ENCODE results near the gene SEZ6L. TPM values are rescaled to one million over a fixed set of nuclear protein-coding genes. Genes with fewer than 3 reads are reported as not detected.
A peak's percentile ranks its signal among the peaks of the same experiment; 100 is the strongest.

SEZ6L gene
- total RNA-seq, 1 donor from 2014 or later, result 2.3 TPM

- no peak for FAIRE-seq
- H3K4me1 ChIP-seq (ENCODE audit: insufficient read depth, low read length), result no peaks in the 10 kb centered on the region
These were observed 6.3 kb upstream of the SEZ6L start for GRCh38 chr22:26162926-26163325.

GRCh38 chr22:26164174-26164573 lies 5.1 kb upstream of the SEZ6L start:
- H3K4me1 Mint-ChIP-seq (ENCODE audit: low read depth, unreplicated experiment), result no peaks in the 10 kb centered on the region
- Histone ChIP-seq H3K4me3 (ENCODE audit: insufficient read depth, low read depth, low read length) (no peak overlapping the region), H3K79me2 (ENCODE audit: insufficient read depth, low read length) (no peaks in the 10 kb centered on the region), H2AFZ (ENCODE audit: low read depth, low read length) (no peak overlapping the region), H4K20me1 (ENCODE audit: insufficient read depth, low read length) (no peaks in the 10 kb centered on the region), H3K4me2 (ENCODE audit: low read length) (no peak overlapping the region), H3K9me3 (ENCODE audit: insufficient read depth, low read depth, low read length) (no peaks in the 10 kb centered on the region), H3K36me3 (ENCODE audit: insufficient read depth, low read length) (no peaks in the 10 kb centered on the region), H3K9ac (ENCODE audit: low read length) (no peak overlapping the region), H3K27ac (ENCODE audit: low read depth, low read length) (no peak overlapping the region), H3K4me1 (ENCODE audit: insufficient read depth, low read length) (no peaks in the 10 kb centered on the region), H3K27me3 (ENCODE audit: insufficient read depth, low read length) (peaks cover 10% of the 10 kb centered on the region)
- no peak overlapping the region for H3K27ac Mint-ChIP-seq (ENCODE audit: unreplicated experiment)
- H3K27me3 Mint-ChIP-seq (ENCODE audit: low read depth, unreplicated experiment), result peaks cover 91% of the 10 kb centered on the region
- FAIRE-seq (no peak), DNase-seq (ENCODE audit: low read depth) (no peak)
- no peaks in the 10 kb centered on the region for H3K9me3 Mint-ChIP-seq (ENCODE audit: unreplicated experiment)
- peaks cover 1% of the 10 kb centered on the region for H3K36me3 Mint-ChIP-seq (ENCODE audit: low read depth, unreplicated experiment)
- no peak overlapping the region for H3K4me3 Mint-ChIP-seq (ENCODE audit: unreplicated experiment)
- TF ChIP-seq CTCF (IDR thresholded peaks at IDR 0.05; ENCODE audit: insufficient read depth, low read depth, low read length) (no peak), EZH2 (IDR thresholded peaks at IDR 0.05; ENCODE audit: insufficient read depth, low read length) (no peak)

More at GRCh38 chr22:26162926-26163325, 6.3 kb upstream of the SEZ6L start:
- Mint-ChIP-seq H3K9me3 (ENCODE audit: unreplicated experiment) (no peaks in the 10 kb centered on the region), H3K27ac (ENCODE audit: unreplicated experiment) (no peak overlapping the region), H3K27me3 (ENCODE audit: low read depth, unreplicated experiment) (peaks cover 88% of the 10 kb centered on the region), H3K4me1 (ENCODE audit: low read depth, unreplicated experiment) (no peaks in the 10 kb centered on the region), H3K4me3 (ENCODE audit: unreplicated experiment) (no peak overlapping the region), H3K36me3 (ENCODE audit: low read depth, unreplicated experiment) (peaks cover 1% of the 10 kb centered on the region)
- H3K79me2 ChIP-seq (ENCODE audit: insufficient read depth, low read length), result no peaks in the 10 kb centered on the region
- no peak overlapping the region for H3K4me3 ChIP-seq (ENCODE audit: insufficient read depth, low read depth, low read length)
- H4K20me1 ChIP-seq (ENCODE audit: insufficient read depth, low read length), result no peaks in the 10 kb centered on the region
- no peak overlapping the region for H3K4me2 ChIP-seq (ENCODE audit: low read length)
- H3K9me3 ChIP-seq (ENCODE audit: insufficient read depth, low read depth, low read length), result no peaks in the 10 kb centered on the region
- no peaks in the 10 kb centered on the region for H3K36me3 ChIP-seq (ENCODE audit: insufficient read depth, low read length)
- H3K27me3 ChIP-seq (ENCODE audit: insufficient read depth, low read length), result no peaks in the 10 kb centered on the region
- no peak for DNase-seq (ENCODE audit: low read depth)
- no peak overlapping the region for H2AFZ ChIP-seq (ENCODE audit: low read depth, low read length)
- H3K27ac ChIP-seq (ENCODE audit: low read depth, low read length), result no peak overlapping the region
- no peak overlapping the region for H3K9ac ChIP-seq (ENCODE audit: low read length)
- TF ChIP-seq EZH2 (IDR thresholded peaks at IDR 0.05; ENCODE audit: insufficient read depth, low read length), result no peak
- no peak for TF ChIP-seq CTCF (IDR thresholded peaks at IDR 0.05; ENCODE audit: insufficient read depth, low read depth, low read length)

- H3K4me1 Mint-ChIP-seq (ENCODE audit: low read depth, unreplicated experiment), result no peaks in the 10 kb centered on the region
- FAIRE-seq (no peak), DNase-seq (ENCODE audit: low read depth) (no peak)
- Histone ChIP-seq H3K4me2 (ENCODE audit: low read length) (no peak overlapping the region), H3K27ac (ENCODE audit: low read depth, low read length) (no peak overlapping the region), H3K36me3 (ENCODE audit: insufficient read depth, low read length) (no peaks in the 10 kb centered on the region), H2AFZ (ENCODE audit: low read depth, low read length) (no peak overlapping the region), H3K4me1 (ENCODE audit: insufficient read depth, low read length) (no peaks in the 10 kb centered on the region), H4K20me1 (ENCODE audit: insufficient read depth, low read length) (no peaks in the 10 kb centered on the region), H3K27me3 (ENCODE audit: insufficient read depth, low read length) (peaks cover 31% of the 10 kb centered on the region), H3K79me2 (ENCODE audit: insufficient read depth, low read length) (no peaks in the 10 kb centered on the region), H3K9ac (ENCODE audit: low read length) (no peak overlapping the region), H3K4me3 (ENCODE audit: insufficient read depth, low read depth, low read length) (no peak overlapping the region), H3K9me3 (ENCODE audit: insufficient read depth, low read depth, low read length) (no peaks in the 10 kb centered on the region)
- no peaks in the 10 kb centered on the region for H3K9me3 Mint-ChIP-seq (ENCODE audit: unreplicated experiment)
- H3K4me3 Mint-ChIP-seq (ENCODE audit: unreplicated experiment), result peak overlapping the region; percentile 82
- no peak overlapping the region for H3K27ac Mint-ChIP-seq (ENCODE audit: unreplicated experiment)
- H3K27me3 Mint-ChIP-seq (ENCODE audit: low read depth, unreplicated experiment), result peaks cover 87% of the 10 kb centered on the region
- H3K36me3 Mint-ChIP-seq (ENCODE audit: low read depth, unreplicated experiment), result peaks cover 1% of the 10 kb centered on the region
- TF ChIP-seq EZH2 (IDR thresholded peaks at IDR 0.05; ENCODE audit: insufficient read depth, low read length), result no peak
- TF ChIP-seq CTCF (IDR thresholded peaks at IDR 0.05; ENCODE audit: insufficient read depth, low read depth, low read length), result no peak
These were observed 871 bp upstream of the SEZ6L start for GRCh38 chr22:26168330-26168851.
